GM10266 (cell line): ENCODE results near the gene RERE.
"Not testable (repeated sequence)": the region's sequence is repeated elsewhere in the genome, so short reads cannot be mapped to it uniquely, and the experiment has no call there.

ENCODE experiments used
- DNase-seq: peaks from one replicate; pipeline ENCODE4 v3.0.0; 2012; ENCODE audit errors: extremely low spot score
- TF ChIP-seq, protein P1 (sequence below): IDR thresholded peaks from 2 replicates; pipeline ENCODE4 v1.5.1; 2012; ENCODE audit warnings: mild to moderate bottlenecking, low read depth; ENCODE audit not compliant: control insufficient read depth, insufficient read depth; ENCODE audit errors: missing control alignments

RERE gene

DNA sequence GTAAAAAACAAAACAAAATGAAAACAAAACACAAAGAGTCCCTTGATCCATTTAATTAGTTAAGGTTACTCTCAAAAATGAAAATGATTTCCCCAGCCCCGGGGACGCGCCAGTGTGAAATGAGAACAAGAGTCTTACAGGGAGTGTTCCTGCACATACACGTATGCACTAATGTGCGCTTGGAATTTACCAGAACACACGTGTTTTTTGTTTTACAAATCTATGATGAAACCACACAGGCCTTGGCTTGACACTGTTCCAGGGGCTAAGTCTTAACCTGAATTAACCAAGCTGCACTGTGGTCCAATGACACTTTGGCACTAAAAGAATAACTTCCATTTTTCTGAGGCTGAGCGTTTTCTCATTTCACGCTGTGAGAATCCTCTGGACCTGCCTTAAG is 435.8 kb downstream of the RERE start:
- TF ChIP-seq, protein P1, sequence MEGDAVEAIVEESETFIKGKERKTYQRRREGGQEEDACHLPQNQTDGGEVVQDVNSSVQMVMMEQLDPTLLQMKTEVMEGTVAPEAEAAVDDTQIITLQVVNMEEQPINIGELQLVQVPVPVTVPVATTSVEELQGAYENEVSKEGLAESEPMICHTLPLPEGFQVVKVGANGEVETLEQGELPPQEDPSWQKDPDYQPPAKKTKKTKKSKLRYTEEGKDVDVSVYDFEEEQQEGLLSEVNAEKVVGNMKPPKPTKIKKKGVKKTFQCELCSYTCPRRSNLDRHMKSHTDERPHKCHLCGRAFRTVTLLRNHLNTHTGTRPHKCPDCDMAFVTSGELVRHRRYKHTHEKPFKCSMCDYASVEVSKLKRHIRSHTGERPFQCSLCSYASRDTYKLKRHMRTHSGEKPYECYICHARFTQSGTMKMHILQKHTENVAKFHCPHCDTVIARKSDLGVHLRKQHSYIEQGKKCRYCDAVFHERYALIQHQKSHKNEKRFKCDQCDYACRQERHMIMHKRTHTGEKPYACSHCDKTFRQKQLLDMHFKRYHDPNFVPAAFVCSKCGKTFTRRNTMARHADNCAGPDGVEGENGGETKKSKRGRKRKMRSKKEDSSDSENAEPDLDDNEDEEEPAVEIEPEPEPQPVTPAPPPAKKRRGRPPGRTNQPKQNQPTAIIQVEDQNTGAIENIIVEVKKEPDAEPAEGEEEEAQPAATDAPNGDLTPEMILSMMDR, result no peak
- DNase-seq, result no peak

DNA sequence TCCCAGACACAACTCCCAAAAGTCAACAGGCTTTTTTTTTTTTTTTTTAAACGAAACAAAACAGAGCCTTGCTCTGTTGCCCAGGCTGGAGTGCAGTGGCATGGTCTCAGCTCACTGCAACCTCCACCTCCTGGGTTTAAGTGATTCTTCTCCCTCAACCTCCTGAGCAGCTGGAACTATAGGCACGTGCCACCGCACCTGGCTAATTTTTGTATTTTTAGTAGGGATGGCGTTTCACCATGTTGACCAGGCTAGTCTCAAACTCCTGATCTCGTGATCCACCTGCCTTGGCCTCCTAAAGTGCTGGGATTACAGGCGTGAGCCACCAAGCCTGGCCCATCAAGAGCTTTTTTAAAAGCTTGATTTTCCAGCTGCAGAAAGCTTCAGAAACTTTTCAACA is 437.1 kb downstream of the RERE start:
- DNase-seq, result not testable (repeated sequence)

DNA sequence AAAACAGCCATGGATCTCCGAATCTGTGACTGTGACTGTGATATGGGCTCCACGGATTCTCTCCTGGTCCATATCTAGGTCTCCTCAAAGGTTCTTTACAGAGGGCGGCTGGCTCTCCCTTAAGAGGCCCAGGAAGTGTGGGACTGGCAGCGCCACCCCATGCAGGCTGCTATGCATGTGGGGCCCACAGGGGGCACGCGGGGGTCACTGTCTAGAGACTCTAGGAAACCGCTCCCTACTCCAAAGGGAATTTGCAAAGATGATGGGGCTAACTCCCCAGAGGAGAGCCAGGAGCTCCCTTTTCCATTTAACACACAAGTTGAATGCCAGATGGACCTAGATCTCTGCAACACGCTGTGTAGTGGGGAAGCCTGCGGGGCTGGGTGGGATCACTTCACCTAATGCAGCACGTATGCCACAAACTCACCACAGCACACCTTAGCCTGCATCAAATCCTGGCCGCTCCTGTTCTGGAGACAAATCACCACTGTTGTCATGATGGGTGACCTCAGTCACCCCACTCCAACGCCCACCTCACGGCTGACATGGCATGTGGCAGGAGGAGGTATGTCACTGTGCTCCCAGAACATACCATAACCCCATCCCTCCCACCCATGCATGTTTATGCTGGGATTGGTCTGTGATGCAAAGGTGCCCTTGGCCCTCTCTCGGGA is 437.8 kb downstream of the RERE start:
- TF ChIP-seq, protein P1, result no peak
- DNase-seq, result no peak

DNA sequence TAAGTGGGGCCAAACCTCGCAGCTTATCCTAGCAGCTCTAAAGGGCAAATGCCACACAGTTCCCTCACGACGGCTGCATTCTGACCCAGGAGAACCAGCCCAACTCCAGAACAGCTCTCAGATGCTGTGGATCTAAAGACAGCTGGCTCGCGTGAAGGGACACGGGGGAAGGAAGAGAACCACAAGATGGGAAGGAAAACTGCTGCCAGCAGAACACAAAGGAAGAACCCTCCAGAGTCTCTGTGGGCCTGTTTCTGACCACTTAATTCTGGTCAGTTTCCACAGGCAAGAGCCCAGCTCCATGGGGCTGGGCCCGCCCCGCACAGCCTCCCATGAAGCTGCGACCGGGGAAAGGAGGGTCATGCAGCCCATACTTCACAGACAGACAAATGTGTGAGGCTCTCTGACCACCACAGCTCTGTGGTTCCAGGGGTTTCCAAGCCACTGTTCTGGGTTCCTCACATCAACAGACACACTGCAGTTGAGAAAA is 438.4 kb downstream of the RERE start:
- TF ChIP-seq, protein P1, result no peak
- no peak for DNase-seq

DNA sequence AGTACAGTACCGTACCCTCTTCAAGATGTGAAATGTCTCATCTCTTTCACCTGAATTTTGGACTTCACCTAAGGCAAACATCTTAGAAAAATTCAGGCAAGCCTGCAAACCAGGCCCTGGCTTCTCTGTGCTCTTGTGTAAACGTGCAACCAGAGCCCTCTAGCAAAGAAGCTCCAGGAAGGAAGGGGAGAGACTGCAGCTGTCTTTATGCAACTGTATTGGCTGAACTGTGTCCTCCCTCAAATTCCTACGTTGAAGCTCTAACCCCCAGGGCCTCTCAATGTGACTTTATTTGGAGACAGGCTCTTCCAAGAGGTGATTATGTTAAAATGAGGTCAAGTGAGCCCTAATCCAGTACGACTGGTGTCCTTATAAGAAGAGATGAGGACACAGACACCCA is 439.3 kb downstream of the RERE start:
- TF ChIP-seq, protein P1, result no peak
- no peak for DNase-seq

DNA sequence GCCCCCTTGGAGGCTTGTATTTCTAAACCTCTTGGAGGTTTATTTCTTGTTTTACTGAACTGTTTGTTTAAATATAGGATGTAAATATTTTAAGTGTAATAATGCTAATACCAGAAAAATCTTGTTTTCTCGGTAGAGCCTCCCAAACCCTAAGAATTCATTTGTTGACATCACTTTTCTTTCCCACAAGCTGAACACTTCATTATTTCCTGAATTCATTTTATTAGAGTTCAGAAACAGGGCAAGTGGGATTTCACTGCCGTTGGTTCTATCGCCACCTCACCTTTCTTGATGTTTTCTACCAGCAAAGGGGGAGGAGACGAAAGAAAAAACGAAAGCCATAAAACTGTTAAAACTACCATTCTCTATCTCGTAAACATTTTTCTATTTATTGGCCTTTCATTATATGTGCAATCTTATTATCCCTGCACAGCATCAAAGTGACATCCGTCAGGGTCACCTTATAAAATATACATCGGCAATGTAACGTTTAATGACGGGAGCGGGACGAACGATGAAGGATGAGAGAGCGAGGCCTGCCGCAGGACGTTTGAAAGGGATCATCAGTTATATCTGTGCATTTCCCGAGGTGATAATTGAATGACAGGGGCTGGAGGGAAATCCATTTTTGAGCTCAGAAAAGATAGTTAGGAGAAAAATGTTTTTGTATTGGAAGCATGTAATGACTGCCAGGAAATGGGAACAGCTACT is 440.0 kb downstream of the RERE start:
- DNase-seq, result no peak
- TF ChIP-seq, protein P1, result no peak

DNA sequence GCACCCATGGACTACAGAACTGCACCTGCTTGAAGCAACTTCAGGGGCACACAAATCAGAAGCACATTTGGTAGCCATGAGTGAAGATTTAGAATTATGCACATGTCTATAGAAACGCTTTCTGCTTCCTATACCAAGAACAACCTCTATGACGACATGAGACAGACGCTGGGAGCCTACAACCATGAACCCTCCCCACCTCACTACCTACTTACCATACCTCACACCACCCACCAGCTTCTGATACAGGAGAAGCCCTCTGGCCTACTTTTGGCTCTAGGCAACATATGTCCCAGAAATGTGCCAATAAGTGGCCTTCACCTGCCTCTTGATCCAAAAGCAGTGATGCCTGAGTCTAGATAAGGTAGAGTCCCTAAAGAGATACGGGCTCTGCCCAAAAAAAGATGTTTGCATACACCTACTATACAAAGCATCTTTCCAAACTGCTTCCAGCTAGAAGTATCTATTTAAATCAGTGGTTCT is 441.0 kb downstream of the RERE start:
- TF ChIP-seq, protein P1, result no peak
- DNase-seq, result no peak
